Erythroblast (primary cell): ENCODE results near the gene DDAH2.

Experiments
- GATA1 ChIP-seq: IDR thresholded peaks from 2 replicates; pipeline ENCODE4 v1.6.1; 2011; ENCODE audit warnings: low read depth, mild to moderate bottlenecking, control low read depth, low read length, moderate library complexity
- POLR2A ChIP-seq: IDR thresholded peaks from 2 replicates; pipeline ENCODE4 v1.6.1; 2011; ENCODE audit warnings: mild to moderate bottlenecking, low read length

GRCh38 chr6:31741815-31742214 lies 12.7 kb upstream of the DDAH2 start:
- TF ChIP-seq POLR2A (no peak), GATA1 (no peak)
